ENCODE measurements around the gene FGF1.

Gene FGF1

DNA sequence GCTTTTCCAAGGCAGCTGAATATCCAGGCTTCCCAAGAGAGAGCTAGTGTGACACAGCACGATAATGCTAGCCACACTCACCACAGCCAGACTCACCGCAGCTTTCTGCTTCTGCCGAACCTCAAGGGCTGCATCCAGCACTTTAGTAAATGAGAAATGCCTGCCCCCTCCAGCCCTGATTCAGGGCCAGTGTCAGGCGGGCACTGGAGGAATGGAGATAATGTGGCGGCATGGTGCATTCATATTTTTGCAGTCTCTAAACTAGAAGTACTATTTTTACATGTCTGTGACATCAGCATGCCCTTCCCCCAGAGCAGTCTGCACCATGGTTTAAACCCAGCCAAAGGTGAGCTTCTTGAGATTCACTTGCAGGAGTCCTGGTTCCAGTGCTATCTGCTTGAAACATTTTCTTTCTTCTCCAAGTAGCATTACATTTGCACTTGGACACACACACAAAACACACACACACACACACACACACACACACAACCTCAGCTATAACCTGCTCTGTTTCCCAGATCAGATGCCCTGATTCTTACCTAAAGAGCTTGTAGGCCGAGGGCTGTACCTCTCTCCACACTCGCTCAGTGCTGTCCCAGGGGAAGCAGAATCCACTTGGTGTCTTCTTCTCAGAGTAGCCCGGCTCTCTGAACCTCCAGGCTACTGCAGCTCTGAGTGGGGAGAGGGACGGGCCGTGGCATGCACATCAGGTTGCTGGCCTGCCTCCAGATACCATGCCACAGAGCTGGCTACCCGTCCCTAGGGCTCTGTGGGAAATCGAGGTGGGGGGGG is at the start of gene FGF1:
Gene FGF1 (minus strand): TSS at position 673 of the 792 bp plus-strand sequence. CDS start 71,963 bp downstream, outside the sequence.
- no peak for DNase-seq

DNA sequence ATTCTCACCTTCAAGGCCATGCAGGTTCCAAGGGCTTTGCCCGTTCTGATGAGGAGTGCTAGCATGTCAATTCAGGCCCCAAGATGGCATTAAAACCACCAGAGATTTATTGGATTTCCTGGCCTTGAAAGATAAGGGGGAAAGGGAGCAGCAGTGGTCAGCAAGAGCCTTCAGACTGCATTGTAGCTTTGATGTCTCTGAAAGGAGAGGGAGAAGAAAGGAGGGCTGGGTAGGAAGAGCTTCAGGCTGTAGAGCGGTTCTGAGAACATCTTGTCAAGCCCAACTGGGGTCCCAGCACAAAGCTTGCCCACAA is 41.8 kb upstream of the FGF1 start:
- no peak for DNase-seq

DNA sequence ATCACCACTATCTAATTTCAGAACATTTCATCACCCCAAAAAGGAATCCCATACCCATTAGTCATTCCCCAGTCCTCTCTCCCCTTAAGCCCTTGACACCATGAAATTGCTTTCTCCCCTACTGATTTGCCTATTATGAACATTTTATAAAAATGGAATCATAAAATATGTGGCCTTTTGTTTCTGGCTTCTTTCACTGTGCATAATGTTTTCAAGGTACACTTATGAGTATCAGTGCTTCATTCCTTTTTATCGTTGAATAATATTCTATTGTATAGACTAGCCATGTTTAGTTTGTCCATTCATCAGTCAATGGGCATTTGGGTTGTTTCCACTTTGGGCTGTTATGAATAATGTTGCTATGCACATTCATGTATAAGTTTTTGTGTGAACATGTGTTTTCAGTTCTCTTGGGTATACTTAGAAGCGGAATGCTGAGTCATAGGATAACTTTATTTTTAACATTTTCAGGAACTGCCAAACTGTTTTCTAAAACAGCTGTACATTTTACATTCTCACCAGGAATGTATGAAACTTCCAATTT is 40.4 kb upstream of the FGF1 start:
- no peak for DNase-seq

DNA sequence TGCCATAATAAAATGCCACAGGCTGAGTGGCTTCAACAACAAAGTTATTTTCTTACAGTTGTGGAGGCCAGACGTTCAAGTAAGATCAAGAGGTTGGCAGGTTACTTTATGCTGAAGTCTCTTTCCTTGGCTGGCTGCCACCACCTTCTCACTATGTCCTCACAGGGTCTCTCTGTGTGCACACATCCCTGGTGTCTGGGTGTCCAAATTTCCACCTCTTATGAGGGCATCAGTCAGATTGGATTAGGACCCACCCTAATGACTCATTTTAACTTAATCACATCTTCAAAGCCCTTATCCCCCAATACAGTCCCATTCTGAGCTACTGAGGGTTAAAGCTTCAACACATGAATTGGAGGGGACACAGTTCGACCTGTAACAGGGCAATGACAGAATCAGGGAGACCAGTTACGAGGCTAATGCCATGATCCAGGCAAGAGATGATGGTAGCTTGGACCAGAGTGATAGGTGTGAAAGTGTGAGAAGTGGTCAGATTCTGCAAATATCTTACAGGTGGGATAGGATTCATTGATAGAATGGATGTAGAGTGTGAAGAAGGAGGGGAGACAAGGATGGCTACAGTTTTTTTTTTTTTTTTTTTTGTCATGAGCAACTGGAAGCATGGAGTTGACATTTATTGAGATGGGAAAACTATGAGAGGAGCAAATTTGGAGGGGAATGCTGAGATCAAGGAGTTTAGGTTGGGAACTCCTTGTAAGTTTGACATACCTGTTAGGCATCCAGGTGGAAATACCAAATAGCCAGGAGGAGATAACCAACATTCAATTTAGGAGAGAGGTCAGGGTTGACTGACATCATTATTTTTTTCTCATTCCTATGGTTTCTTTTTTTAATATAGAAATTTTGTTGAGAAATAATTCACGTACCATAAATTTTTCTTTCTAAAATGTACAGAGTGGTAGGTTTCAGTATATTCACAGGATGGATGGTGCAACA is 39.6 kb upstream of the FGF1 start:
- DNase-seq, result no peak

DNA sequence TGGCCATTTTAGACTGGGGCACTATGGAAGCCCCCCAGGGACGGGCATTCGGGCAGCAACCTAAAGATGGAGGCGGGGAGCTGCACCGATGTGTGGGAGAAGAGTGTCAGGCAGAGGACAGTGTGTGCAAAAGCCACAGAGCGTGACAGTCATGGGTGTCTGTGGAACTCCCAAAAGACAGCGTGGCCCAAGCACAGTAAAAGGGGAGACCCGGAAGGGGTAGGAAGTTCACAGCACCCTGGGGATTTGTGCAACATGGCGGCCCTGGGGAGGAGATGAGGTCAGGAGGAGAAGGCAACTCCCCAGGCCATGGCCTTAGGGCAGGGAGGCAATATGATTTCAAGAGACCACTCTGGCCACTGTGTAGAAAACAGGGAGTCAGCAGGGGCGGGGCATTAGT is 38.9 kb upstream of the FGF1 start:
- DNase-seq, result no peak

DNA sequence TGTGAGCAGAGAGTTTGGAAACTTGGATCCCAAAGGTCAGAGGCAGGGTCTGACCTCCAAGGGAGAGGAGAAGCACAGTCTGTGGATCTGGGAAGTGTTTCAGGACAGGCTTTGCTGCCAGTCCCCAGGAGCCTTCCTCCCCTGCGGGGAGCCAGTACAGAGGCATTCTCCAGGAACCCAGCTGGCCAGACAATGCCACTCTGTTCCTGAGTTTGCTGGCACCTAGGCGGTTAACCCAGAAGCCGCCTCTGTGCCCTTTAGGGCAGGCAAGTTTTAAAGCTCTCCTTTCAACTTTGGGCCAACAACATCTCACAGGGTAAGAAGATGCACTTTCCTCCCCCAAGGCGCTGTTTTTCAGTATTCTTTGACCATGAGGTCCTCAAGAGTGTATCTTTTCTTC is 37.0 kb upstream of the FGF1 start:
- DNase-seq, result no peak

DNA sequence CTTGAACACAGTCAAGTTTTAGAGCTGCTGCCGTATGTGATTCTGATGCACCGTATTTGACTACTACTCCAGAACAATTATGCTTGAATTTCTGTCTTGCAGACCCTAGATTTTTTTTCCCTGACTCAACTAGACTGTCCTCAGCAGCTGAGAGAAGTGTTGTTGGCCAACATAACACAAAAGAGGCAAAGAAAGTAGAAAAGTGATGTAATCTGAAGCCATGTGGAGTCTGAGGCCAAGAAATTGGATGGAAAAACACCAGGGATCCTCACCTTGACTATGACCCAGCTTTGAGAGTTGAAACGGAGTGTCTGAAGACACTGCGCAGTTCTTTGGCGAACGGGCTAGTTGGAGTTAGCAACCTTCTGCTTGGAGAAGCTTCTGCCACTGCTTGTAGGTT is 36.3 kb upstream of the FGF1 start:
- no peak for DNase-seq

DNA sequence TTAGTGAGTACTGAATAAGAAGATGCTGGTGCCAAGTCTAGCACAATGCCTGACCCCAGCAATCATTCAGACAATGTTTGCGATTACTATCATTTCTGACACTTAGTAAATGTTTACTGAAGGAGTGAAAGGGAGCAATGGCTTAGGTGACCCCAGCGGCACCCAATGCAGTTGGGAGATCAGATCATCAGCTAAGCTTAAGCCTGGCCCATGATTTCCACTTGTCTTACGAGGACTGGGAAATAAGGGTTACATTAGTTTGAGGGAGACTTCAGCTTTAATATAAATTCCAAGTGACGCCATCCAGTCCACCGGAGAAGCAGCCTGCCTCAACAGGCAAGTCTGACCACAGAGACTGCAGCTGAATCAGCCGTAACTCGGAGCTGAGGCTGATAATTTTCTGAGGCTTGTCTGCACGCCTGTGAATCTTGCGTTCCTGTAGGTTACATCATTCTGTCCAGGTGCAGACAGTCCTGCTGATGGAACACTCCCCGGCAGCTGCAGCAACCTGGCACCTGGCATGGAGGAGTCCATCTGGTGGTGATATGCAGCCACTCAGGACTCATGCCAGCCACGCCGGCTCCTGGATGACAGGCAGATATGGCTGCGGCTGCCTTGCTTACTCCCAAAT is 34.9 kb upstream of the FGF1 start:
- no peak for DNase-seq

DNA sequence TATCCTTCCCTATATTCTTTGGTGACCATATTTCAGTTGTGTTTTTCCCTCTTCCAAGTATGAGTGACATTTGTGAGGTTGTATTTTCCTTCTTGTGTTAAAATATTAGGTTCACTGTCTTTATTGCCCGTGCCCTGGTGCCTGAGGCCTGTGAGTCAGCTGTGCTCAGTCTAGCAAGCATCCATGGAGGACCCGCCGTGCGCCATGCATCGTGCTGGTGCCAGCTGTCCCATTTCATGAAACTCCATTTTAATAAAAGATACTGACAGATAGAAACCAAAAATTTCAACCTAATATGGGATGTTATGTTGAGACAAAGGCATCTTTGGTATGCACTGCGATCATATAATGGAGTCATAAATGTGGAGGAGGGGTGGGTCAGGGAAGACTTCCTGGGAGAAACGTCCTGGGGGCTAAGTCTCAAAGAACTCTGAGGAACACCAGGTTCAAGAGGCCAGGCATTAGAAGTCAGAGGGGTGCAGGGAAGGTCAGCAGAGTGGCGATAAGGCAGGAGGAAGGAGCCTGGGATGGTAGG is 34.0 kb upstream of the FGF1 start:
- no peak for DNase-seq

DNA sequence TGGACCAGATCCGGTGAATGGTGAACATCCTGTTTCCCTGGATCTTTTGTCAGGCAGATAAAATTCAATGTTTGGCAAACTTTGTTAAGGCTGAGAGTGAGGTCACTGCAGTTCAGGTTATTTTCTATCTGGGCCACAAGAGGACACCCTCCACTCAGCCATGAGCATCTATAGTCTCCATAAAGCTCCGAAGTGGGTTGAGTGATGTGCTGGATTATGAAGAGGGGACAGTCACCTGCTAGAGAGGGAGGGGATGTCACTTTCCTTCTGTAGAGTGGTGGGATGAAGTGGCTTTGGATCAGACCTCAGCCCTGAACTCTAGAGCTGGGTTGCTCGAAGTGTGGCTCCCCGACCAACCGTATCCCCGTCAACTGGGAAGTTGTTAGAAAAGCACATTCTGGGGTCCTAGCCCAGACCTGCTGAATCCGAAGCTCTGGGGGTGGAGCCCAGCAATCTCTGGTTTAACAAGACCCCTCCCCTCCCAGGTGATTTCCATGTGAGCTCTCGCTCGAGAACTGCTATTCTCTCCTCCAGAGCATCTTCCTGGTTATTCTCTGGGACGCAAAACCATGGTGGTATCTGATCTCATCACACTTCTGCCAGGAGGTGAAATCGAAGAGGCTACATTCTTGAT is 31.8 kb upstream of the FGF1 start:
- DNase-seq, result peak; percentile 53

DNA sequence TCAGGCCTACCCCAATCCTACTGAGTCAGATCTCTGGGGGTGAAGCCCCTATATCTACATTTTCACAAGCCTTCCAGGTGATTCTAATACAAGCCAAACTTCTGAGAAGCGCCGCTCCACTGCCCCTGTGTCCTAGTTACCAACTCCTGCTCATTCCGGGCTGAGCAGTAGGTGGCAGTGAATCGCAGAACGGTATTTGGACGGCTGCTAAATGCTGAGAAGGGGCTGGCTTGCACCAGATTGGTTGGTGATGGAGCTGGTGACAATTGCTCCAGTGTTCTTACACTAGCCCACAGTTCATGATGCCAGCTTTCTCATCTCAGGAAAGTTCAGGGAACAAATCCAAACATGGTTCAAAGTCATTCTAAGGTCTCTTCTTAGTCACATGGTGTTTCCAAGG is 31.1 kb upstream of the FGF1 start:
- peak; percentile 72 for DNase-seq

DNA sequence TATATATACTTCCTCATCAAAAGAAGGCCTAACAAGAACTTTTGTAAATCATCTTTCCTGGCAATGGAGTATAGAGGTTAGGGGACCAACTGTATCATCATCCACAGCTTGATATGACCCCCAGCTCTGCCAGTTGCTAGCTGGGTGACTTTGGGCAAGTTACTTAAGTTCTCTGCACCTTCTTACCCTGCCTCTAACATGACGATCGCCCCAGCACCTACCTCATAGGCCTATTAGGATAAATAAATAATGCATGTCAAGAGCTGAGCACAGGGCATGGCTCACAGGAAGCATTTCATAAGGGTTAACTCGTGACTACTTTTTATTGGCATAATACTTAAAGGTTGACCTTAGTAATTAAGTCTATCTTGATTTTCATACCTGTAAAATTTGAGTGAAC is 29.4 kb upstream of the FGF1 start:
- no peak for DNase-seq

DNA sequence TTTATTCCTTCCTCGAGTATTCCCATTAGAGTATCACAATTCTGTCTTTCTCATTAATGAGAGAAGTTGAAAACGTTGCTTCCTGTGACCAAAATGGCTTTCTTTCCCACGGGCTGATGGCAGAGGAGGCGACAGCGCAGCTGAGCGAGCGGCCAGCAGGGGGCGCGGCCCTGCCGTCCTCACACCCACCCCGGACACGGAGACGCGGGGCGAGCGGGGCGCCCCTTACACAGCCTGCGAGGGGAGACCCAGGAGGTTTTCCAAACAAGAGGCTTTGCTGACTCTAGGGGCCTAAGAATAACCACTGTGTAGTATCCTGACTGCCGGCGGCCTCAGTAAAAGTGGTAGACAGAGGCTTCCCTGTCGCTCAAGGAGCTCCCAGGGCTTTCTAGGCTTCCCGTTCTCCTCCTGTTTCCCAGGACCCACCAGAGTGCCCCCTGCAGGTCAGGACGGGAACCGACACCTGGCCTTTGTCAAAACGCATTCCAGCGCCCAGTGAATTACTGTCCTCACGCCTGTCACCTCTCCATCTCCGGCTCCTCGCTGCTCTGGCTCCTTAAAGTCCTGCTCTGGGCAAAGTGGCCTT is 27.3 kb upstream of the FGF1 start:
- peak; percentile 89 for DNase-seq

DNA sequence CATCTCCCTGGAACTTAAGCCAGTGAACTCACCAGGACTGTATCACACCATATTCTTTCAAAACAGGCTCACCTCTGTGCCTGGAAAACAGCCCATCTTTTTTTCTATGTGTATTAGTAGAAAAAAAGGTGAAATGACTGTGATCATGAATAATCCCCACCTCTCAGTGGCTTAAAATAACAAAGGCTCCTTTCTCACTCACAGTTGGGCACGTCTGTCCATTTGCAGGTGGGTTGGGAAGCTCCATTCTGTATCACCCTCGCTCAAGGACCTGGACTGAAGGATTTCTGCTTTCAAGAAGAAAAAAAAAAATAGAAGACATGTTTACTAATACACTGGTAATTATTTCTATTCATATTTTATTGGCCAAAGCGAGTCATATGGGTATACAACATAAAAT is 17.3 kb upstream of the FGF1 start:
- no peak for DNase-seq

DNA sequence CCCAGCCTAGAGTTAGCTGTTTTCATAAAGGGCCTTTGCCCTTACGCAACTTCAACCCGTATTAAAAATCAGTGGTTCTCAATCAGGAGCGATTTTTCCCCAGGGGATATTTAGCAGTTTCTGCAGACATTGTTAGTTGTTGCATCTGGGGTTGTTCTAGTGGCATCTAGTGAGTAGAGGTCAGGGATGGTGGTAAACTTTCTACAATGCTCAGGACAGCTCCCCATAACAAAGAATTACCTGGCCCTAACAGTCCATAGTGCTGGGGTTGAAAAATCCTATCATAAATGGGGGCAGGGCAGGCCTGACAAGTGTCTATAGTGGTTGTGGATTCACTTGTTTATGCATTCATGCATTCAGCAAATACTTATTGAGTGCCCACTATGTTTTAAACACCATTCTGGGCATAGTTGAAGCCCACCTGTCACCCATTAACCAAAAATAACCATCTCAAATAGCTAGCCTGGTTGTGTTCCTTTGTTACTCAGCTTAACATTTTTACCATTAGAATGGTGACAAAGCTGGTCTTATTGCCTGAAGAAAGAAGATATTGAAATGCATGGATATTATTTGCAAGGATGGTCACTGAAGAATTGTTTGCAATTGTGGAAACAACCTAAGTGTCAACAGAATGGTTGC is 15.9 kb upstream of the FGF1 start:
- no peak for DNase-seq

DNA sequence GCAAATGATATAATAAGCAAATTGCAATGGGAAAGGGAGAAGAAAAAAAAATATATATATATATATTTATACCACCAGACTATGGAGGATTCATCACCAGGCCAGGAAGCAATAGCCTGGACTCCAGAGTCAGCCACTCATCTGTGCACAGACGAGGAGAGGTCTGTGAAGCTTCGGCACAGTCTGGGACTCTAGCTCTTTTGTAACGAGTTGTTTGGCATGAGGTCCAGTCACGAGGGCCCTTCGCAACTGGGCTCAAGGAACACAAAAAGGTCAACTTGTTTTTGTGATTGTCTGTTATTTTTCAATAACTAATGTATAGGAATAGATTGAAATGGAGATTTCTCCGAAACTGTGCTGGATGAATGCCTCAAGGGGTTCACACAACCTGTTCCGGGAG is 14.7 kb upstream of the FGF1 start:
- no peak for DNase-seq

DNA sequence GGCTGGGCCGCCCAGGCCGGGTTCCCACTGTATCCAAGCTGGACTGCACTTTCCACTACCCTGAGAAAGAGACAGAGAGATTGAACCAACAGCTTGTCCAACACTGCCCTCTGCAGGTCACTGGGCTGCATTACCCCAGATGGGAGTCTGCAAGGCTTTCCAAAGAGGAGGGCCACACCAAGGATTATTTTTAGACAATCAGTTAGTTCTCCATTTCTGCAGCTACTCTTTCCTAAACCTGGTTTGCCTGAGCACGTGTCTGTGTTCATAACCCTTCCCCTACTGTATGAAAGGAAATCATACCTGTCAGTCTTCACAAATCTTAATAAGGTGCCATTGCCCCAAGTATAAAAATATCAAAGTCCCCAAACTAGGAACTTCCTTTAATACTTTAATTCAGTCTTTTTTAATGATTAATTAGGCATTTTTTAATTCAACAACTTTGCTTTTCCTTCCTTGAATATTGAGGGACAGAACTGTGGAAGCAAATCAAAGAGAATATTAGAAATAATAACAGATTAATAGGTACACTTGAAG is 13.4 kb upstream of the FGF1 start:
- peak; percentile 83 for DNase-seq

DNA sequence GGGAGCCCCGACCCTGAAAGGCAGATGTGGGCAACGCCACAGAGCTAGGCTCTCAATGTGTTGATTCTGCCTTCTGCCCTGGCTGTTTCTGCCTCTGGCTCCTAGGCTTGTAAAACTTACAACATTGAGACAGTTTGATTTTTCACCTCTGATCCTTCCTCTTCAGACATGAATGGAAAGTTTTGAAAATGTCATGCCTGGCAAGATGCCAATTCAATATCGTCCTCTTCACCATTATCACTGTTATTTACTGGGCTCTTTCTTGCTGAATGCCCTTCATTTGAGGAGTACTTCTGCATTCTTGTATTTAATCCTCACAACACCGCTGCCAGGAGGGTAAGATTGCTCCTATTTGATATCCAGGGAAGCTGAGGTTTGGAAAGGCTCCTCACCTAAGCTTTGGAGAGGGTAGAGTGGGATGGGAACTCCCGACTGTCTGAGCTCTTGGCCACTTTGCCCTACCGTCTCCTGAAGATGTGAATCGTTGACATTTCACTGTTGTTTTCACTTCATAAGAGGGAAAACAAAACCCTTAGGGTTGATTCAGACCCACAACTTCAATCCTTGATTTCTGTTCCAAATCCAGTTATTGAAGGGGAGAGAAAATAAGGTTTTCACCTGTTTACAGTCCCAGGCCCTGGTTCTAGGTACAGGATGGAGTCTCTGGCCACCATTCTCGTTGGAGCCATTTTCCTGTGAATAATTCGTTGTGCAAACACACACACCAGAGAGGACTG is 12.7 kb upstream of the FGF1 start:
- no peak for DNase-seq

DNA sequence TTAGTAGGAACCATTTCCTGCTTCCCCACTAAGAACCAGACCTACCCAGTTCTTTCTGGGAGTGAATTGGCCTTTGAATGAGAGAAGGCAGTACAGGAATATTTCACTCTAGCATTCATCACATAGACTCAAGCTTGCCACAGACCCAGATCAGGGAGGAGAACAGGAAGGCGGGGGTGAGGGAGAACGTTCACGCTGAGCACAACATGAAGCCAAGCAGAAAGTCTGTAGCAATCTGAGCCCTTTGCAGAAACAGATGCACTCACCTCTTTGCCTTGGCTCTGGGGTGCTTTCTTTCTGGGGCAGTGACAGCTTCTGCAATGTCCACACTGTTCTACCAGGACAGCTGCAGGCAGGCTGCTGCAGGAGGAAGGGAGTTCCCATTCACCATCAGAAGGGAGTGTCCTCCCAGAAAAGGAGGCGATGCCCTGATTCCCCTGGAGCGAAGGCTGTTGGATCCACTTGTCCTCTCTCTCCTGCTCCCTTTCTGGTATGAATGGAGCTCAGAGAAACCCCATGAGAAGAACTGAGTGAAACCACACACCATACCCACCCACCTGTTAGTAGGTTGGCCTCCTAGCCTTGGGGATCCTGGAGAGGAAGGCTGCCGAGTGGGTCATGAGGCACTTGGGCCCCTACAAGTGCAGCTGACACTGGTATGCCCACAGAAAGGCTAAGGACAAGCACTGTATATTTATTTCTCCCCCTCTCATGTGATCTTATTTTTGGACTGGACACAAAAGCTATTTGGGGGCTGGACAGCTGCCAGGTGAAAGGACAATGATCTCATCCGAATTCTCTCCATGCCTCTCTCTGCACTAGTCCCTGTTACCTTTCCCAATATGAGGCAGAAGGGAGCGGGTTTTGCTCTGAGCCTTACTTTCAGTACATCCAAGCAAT is 11.7 kb upstream of the FGF1 start:
- no peak for DNase-seq

DNA sequence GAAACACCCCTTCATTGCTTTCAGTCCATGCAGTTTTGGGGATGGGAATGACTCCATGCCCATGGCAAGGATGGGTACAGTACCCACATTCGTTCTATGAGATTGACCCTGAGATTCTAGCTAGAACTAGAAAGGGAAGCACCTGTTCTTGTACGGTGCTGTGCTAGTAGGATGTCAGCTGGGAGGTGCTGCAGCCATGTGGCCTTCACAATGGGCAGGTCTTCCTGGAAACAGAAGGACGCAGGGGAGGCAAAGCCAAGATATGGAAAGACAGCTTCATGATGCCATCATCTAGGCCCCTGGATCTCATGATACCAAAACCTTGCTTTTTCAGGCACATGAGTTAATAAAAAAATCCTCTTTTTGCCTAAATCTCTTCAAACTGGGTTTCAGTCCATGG is 10.5 kb upstream of the FGF1 start:
- no peak for DNase-seq
